ENCODE results near the gene KCNH1.

KCNH1 gene

GRCh38 chr1:211133836-211134669, at the start of gene KCNH1:
KCNH1 (minus strand) TSS chr1:211134148; CDS start chr1:211133945, 203 bp downstream.
- Histone ChIP-seq H3K36me3 (ENCODE audit: control insufficient read depth, insufficient read depth, low read length) (no peaks in the 10 kb centered on the region), H3K4me3 (ENCODE audit: low read length) (peak within 1 kb of the TSS; percentile 58), H3K27ac (ENCODE audit: low read depth, low read length) (no peak within 1 kb of the TSS), H3K27me3 (ENCODE audit: control insufficient read depth, insufficient read depth, low read length) (peaks cover 6% of the 10 kb centered on the region), H3K4me1 (ENCODE audit: control insufficient read depth, insufficient read depth, low read length) (no peaks in the 10 kb centered on the region), H3K9ac (ENCODE audit: low read length) (no peak within 1 kb of the TSS)

DNA sequence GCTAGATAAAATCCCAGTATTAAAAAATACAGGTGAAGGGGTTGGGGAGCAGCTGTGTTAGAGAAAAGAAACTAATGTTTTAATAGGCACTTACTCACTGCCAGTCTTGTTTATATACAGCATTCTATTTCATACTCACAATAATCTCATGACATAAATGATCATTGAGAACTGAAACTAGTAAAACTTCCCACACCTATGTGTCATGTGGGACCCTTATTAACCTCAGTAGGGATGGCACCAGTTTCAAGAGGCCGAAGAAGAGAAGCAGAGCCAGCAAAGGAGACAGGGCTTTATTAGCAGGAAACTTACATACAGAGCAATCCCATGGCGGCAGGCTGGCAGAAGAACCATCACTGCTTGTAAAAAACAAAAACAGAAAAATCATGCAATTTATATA, 48.8 kb upstream of the KCNH1 start:
- Histone ChIP-seq H3K4me3 (ENCODE audit: low read length) (no peak overlapping the region), H3K27ac (ENCODE audit: low read depth, low read length) (no peak overlapping the region), H3K4me1 (ENCODE audit: control insufficient read depth, insufficient read depth, low read length) (no peaks in the 10 kb centered on the region), H3K27me3 (ENCODE audit: control insufficient read depth, insufficient read depth, low read length) (no peaks in the 10 kb centered on the region), H3K9ac (ENCODE audit: low read length) (no peak overlapping the region), H3K36me3 (ENCODE audit: control insufficient read depth, insufficient read depth, low read length) (no peaks in the 10 kb centered on the region)

DNA sequence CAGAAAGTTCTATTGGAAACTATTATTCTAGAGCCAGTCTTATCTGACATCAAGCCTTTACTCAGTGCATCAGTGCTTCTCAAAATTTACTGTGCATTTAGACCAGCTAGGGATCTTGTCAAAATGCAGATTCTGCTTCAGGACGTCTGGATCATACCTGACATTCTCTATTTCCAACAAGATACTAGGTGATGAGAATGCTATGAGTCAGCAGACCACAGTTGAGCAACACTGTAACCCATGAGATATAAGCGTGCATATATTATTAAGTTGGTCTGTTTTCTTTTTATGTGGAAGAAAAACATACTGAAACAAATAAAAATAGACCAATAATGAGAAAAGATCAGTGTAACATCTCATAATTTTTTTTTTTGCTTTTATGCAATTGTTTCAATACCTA, 40.4 kb upstream of the KCNH1 start:
- Histone ChIP-seq H3K36me3 (ENCODE audit: control insufficient read depth, insufficient read depth, low read length) (no peaks in the 10 kb centered on the region), H3K27ac (ENCODE audit: low read depth, low read length) (no peak overlapping the region), H3K27me3 (ENCODE audit: control insufficient read depth, insufficient read depth, low read length) (no peaks in the 10 kb centered on the region), H3K9ac (ENCODE audit: low read length) (no peak overlapping the region), H3K4me1 (ENCODE audit: control insufficient read depth, insufficient read depth, low read length) (no peaks in the 10 kb centered on the region), H3K4me3 (ENCODE audit: low read length) (no peak overlapping the region)

GRCh38 chr1:211172657-211173056, 38.7 kb upstream of the KCNH1 start:
- Histone ChIP-seq H3K36me3 (ENCODE audit: control insufficient read depth, insufficient read depth, low read length) (no peaks in the 10 kb centered on the region), H3K4me3 (ENCODE audit: low read length) (no peak overlapping the region), H3K27ac (ENCODE audit: low read depth, low read length) (no peak overlapping the region), H3K9ac (ENCODE audit: low read length) (no peak overlapping the region), H3K27me3 (ENCODE audit: control insufficient read depth, insufficient read depth, low read length) (no peaks in the 10 kb centered on the region), H3K4me1 (ENCODE audit: control insufficient read depth, insufficient read depth, low read length) (no peaks in the 10 kb centered on the region)

GRCh38 chr1:211169353-211169752, 35.4 kb upstream of the KCNH1 start:
- no peaks in the 10 kb centered on the region for H3K27me3 ChIP-seq (ENCODE audit: control insufficient read depth, insufficient read depth, low read length)
- no peak overlapping the region for H3K9ac ChIP-seq (ENCODE audit: low read length)
- no peak overlapping the region for H3K27ac ChIP-seq (ENCODE audit: low read depth, low read length)
- no peaks in the 10 kb centered on the region for H3K4me1 ChIP-seq (ENCODE audit: control insufficient read depth, insufficient read depth, low read length)
- H3K36me3 ChIP-seq (ENCODE audit: control insufficient read depth, insufficient read depth, low read length) = no peaks in the 10 kb centered on the region
- no peak overlapping the region for H3K4me3 ChIP-seq (ENCODE audit: low read length)

- H3K9ac ChIP-seq (ENCODE audit: low read length) = no peak overlapping the region
- no peaks in the 10 kb centered on the region for H3K4me1 ChIP-seq (ENCODE audit: control insufficient read depth, insufficient read depth, low read length)
- no peak overlapping the region for H3K27ac ChIP-seq (ENCODE audit: low read depth, low read length)
- H3K27me3 ChIP-seq (ENCODE audit: control insufficient read depth, insufficient read depth, low read length) = no peaks in the 10 kb centered on the region
- H3K4me3 ChIP-seq (ENCODE audit: low read length) = no peak overlapping the region
- no peaks in the 10 kb centered on the region for H3K36me3 ChIP-seq (ENCODE audit: control insufficient read depth, insufficient read depth, low read length)
Observed at GRCh38 chr1:211158866-211159265, 24.9 kb upstream of the KCNH1 start.

DNA sequence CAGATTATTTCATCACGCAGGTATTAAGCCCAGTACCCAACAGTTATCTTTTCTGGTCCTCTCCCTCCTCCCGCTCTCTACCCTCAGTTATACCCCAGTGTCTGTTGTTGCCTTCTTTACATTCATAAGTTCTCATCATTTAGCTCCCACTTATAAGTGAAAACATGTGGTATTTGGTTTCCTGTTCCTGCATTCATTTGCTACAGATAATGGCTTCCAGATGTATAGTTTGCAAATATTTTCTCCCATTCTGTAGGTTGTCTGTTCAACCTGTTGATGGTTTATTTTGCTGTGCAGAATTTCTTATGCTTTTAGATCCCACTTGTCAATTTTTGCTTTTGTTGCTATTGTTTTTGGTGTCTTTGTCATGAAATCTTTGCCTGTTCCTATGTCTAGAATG, 21.1 kb upstream of the KCNH1 start:
- no peaks in the 10 kb centered on the region for H3K27me3 ChIP-seq (ENCODE audit: control insufficient read depth, insufficient read depth, low read length)
- H3K27ac ChIP-seq (ENCODE audit: low read depth, low read length) = no peak overlapping the region
- no peak overlapping the region for H3K4me3 ChIP-seq (ENCODE audit: low read length)
- no peaks in the 10 kb centered on the region for H3K36me3 ChIP-seq (ENCODE audit: control insufficient read depth, insufficient read depth, low read length)
- H3K9ac ChIP-seq (ENCODE audit: low read length) = no peak overlapping the region
- no peaks in the 10 kb centered on the region for H3K4me1 ChIP-seq (ENCODE audit: control insufficient read depth, insufficient read depth, low read length)

DNA sequence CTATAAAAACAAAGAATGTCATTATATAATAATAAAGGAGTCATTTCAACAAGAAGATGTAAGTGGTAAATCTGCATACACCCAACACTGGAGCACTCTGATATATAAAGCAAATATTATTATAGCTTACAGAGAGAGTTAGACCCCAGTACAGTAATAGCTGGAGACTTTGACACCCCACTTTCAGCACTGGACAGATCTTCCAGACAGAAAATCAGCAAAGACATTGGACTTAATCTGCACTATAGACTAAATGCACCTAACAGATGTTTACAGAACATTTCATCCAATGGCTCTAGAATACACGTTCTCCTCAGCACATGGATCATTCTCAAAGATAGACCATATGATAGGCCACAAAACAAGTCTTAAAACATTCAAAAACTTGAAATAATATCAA, 20.0 kb upstream of the KCNH1 start:
- H3K9ac ChIP-seq (ENCODE audit: low read length) = no peak overlapping the region
- H3K36me3 ChIP-seq (ENCODE audit: control insufficient read depth, insufficient read depth, low read length) = no peaks in the 10 kb centered on the region
- no peaks in the 10 kb centered on the region for H3K4me1 ChIP-seq (ENCODE audit: control insufficient read depth, insufficient read depth, low read length)
- no peak overlapping the region for H3K27ac ChIP-seq (ENCODE audit: low read depth, low read length)
- H3K4me3 ChIP-seq (ENCODE audit: low read length) = no peak overlapping the region
- H3K27me3 ChIP-seq (ENCODE audit: control insufficient read depth, insufficient read depth, low read length) = no peaks in the 10 kb centered on the region

- no peak overlapping the region for H3K27ac ChIP-seq (ENCODE audit: low read depth, low read length)
- H3K27me3 ChIP-seq (ENCODE audit: control insufficient read depth, insufficient read depth, low read length) = no peaks in the 10 kb centered on the region
- no peak overlapping the region for H3K9ac ChIP-seq (ENCODE audit: low read length)
- no peak overlapping the region for H3K4me3 ChIP-seq (ENCODE audit: low read length)
- no peaks in the 10 kb centered on the region for H3K36me3 ChIP-seq (ENCODE audit: control insufficient read depth, insufficient read depth, low read length)
- H3K4me1 ChIP-seq (ENCODE audit: control insufficient read depth, insufficient read depth, low read length) = no peaks in the 10 kb centered on the region
Observed at GRCh38 chr1:211148366-211148765, 14.4 kb upstream of the KCNH1 start.

DNA sequence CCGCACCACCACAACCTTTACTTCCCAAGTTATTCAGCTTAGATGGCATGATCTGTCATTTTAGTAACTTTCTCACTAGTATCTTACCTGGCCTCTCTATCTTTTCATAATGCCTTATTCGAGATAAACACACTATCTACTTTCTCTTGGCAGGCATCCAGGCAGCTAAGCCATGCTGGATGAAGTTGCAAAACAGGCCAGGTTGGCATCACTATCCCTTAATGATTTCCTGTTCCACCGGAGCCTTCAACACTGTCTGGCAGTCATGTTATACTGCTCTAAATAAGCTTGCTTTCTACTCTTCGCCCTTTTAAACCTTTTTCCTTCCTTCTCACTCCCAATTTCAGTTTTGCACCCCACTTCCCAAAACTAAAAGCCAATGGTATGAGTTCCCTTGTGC, 12.0 kb upstream of the KCNH1 start:
- no peak overlapping the region for H3K27ac ChIP-seq (ENCODE audit: low read depth, low read length)
- no peak overlapping the region for H3K9ac ChIP-seq (ENCODE audit: low read length)
- H3K27me3 ChIP-seq (ENCODE audit: control insufficient read depth, insufficient read depth, low read length) = no peaks in the 10 kb centered on the region

DNA sequence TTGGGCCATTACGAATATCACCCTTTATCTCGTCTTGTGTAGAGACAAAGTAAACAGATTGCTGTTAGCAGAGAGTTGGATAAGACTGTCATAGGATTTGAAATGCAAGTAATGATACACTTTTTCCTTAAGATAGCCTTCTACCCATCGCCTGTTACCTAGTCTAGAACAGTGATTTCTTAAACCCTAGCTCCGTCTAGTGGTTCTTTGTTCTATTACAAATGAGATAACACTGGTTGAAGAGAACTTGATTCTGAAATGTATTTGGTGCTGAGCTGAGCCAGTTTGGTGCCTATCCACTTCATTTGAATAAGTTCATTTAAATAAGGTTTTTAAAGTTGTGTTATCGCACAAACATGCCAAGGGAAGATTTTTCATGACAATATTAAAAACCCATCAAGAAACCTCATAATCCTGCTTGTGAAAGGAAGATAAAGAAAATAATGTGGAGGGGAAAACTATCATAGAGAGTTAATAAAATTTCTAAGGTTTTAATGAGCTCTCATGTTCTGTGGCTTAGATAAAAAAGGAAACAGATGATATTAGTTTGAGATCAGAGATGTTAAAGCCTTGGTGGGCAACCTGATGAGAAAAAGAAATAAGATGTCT, 1.5 kb upstream of the KCNH1 start:
- Histone ChIP-seq H3K27ac (ENCODE audit: low read depth, low read length) (no peak overlapping the region), H3K4me3 (ENCODE audit: low read length) (no peak overlapping the region), H3K9ac (ENCODE audit: low read length) (no peak overlapping the region), H3K4me1 (ENCODE audit: control insufficient read depth, insufficient read depth, low read length) (no peaks in the 10 kb centered on the region), H3K36me3 (ENCODE audit: control insufficient read depth, insufficient read depth, low read length) (no peaks in the 10 kb centered on the region), H3K27me3 (ENCODE audit: control insufficient read depth, insufficient read depth, low read length) (peaks cover 6% of the 10 kb centered on the region)

More for the DNA sequence above, 12.0 kb upstream of the KCNH1 start:
- Histone ChIP-seq H3K4me3 (ENCODE audit: low read length) (no peak overlapping the region), H3K36me3 (ENCODE audit: control insufficient read depth, insufficient read depth, low read length) (no peaks in the 10 kb centered on the region), H3K4me1 (ENCODE audit: control insufficient read depth, insufficient read depth, low read length) (no peaks in the 10 kb centered on the region)

- H3K27ac ChIP-seq (ENCODE audit: low read depth, low read length) = no peak overlapping the region
- H3K9ac ChIP-seq (ENCODE audit: low read length) = no peak overlapping the region
- no peaks in the 10 kb centered on the region for H3K36me3 ChIP-seq (ENCODE audit: control insufficient read depth, insufficient read depth, low read length)
- peaks cover 6% of the 10 kb centered on the region for H3K27me3 ChIP-seq (ENCODE audit: control insufficient read depth, insufficient read depth, low read length)
- no peaks in the 10 kb centered on the region for H3K4me1 ChIP-seq (ENCODE audit: control insufficient read depth, insufficient read depth, low read length)
- peak overlapping the region; percentile 58 for H3K4me3 ChIP-seq (ENCODE audit: low read length)
Observed at GRCh38 chr1:211133393-211133835, 534 bp downstream of the KCNH1 start.
